ENCODE measurements around the gene LPAR3.
A peak's percentile ranks its signal among the peaks of the same experiment; 100 is the strongest.
"Not testable (repeated sequence)": the region's sequence is repeated elsewhere in the genome, so short reads cannot be mapped to it uniquely, and the experiment has no call there.

The LPAR3 gene, protein sequence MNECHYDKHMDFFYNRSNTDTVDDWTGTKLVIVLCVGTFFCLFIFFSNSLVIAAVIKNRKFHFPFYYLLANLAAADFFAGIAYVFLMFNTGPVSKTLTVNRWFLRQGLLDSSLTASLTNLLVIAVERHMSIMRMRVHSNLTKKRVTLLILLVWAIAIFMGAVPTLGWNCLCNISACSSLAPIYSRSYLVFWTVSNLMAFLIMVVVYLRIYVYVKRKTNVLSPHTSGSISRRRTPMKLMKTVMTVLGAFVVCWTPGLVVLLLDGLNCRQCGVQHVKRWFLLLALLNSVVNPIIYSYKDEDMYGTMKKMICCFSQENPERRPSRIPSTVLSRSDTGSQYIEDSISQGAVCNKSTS
- total RNA-seq: 1.5 to 11.5 (median 4.3) reads per million in 4 experiments

DNA sequence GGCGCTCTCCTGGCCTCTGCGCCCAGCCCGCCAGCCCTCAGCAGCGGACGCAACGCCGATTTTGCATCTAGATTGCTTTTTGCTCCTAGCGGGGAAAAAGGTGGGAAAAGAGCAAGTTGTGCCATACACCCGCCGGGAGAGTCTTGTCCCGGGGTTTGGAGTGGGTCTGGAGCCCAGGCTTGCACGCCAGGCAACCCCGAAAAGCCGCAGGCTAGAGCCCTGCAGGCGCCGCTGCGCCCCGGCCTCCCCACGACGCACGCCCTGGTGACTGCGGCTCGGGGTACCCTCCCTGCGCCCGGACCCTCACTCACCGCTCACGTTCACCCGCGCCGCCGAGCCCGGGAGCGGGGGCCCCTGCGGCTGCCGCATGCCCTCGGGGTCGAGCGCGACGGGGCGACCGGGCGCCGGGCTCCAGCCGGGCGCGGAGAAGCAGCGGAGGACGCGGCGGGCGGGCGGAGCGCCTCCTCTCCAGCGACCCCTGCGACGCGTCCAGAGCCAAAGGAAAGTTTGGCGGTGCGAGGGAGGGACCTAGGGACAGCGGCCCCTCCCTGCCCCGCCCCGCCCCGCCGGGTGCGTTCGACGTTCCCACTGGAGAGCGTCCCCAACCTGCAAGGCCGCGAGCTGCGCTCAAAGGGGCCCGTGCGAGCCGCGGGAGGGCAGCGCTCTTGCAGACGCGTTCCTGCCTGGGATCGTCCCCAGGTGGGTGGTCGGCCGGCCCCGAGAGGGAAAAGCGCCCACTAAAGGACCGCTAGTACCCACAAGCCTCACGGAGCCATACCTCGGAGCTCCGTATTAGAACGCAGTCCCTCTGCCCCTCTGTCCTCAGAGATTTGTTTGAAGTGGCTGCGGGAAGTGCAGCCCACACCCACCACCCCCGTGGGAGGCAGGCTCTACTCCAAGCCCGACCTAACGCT lies at the start of gene LPAR3:
Gene LPAR3, minus strand, starts transcription at position 502 of the 914 bp plus-strand sequence. CDS start 27,086 bp downstream, outside the sequence.
- peak; percentile 8 for DNase-seq

DNA sequence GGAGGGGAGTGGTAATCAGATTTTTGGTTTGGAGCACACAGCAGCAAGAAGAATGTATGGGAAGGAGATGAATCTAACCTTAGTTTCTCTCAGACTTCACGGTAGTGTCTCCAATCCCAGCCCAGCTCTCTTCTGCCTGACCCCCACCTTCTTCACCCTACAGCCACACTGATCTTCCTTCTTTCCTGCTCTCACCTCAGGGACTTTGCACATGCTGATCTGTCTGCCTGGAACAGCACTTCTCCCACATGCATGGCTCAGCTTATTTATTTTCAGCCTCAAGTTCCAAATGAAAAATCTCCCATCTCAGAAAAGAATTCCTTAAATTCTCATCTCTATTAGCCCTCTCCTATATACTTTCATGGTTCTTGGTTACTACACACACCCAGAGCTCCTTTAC lies 48.8 kb upstream of the LPAR3 start:
- no peak for DNase-seq

DNA sequence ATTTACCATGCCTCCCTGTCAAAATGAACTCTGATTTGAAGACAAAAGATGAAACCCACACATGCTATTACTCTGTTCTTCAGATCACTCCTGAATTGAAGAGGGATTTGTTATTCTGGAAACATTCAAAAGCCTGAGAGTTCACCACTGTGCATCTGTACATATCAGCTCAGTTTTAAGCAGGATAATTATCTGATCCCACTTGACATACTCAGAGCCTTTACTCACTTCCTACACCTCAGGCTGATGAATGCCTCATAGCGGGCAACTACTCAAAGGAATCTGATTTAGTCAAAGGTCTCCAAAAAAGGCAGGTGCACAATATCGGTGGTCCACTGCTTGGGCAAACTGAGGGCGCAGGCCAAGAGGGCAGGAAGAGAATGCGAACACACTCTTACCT lies 47.5 kb upstream of the LPAR3 start:
- no peak for DNase-seq

DNA sequence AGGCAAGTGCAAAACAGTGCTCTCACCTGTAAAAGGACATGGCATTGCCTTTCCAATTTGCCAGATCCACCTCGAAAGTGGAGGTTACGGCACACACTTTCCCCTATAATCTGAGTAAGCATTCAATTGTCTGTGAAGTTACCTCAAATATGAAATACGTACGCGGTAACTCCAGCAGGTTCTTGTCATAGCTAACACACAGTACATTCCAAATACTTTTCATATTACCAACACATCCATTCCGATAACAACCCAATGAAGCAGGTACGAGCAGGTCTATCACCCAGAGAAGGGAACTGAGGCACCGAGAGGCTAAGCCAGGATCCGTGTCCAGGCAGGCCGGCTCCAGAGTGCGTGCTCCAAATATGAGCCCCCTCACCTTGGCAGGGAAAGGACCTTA lies 46.8 kb upstream of the LPAR3 start:
- no peak for DNase-seq

DNA sequence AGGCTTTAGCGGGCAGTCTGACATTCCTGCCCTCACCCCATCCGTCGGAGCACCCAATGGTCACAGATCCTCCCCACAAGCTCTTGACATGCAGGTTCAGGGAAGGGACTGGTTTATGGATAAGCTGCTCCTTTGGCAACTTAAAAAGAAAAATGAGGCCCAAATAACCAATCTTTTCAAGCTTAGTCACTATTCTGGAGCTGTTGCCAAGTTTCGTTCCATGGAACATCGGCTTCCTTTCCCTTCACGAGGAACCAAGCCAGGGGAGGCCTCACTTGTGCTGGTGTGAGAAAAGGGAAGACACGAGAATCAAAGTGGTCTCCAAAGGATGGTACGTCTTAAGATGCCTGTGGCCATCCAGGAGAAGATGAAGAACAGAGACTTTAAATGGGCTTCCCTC lies 46.1 kb upstream of the LPAR3 start:
- no peak for DNase-seq

DNA sequence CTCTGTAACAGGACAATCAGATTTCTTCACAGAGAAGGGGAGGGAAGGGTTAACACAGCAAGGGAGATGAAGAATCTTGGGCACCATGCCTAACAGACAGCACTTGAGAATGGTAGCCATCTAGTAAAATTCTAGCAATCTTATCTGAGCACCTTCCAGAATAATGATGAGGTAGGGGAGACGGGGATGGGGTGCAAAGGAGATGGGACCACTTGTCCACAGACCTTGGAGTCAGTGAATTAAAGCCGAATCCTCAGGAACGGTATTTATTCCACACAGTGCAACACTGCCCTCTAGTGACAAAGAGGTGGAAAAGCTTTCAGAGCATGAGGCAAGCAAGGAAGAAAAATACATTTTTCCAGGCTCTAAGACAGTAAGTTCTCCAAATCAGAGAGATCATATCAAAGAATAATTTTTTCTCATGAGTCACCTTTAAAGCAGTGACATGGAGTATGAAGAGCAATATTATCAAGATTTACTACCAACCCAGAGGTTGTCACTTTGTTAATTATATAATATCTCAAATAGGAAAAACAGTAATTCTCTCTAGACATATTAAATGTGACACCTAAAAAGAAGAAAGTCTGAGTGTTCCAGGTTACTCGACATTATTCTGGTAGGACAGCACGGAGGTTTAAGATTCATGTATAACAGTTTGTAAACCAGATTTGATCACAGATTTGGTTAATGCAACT lies 43.3 kb upstream of the LPAR3 start:
- DNase-seq: peak; percentile 10

DNA sequence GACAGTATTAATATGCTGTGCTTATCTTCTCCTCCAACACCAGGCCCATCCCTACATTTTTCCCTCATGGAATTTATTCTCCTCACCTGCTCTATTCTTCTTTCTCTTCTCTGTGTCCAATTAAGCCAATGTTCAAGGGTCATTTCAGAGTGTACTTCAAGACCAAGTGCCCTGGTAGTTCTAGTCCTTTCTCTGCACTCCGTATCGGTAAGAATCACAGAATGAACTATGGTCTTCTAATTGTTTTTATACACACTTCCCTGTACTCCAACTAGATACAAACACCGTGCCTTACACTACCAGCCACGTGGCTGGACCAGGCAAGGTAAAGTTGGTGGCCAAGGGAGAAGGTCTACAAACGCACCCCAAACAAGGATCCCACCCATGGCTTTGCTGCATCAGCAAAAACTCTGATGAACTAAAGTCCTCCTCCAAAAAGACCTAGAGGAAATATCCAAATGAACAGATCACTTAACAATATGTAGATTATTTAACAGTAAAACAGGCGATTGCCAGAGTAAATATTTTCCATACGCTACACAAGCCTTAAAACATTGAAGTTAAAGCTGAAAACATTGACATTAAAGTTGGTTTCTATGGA lies 40.1 kb upstream of the LPAR3 start:
- no peak for DNase-seq

DNA sequence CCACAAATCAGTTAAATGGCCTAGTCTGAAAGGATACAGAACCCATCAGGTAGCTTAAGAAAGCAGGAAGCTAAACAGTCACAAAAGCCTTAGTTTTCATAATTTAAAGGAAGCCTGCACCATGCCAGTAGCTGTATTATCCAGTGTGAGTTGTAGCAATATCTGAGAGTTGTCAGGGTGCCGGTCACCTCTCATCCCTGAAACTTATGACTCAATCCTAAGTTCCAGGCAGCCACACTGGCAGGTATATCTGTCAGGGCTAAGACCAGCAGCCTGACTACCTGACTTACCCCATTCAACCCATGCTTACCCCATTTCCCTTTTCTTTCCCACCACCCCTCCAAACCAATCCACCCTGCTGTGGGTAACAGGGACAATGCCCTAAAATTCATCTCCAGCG lies 37.8 kb upstream of the LPAR3 start:
- no peak for DNase-seq

DNA sequence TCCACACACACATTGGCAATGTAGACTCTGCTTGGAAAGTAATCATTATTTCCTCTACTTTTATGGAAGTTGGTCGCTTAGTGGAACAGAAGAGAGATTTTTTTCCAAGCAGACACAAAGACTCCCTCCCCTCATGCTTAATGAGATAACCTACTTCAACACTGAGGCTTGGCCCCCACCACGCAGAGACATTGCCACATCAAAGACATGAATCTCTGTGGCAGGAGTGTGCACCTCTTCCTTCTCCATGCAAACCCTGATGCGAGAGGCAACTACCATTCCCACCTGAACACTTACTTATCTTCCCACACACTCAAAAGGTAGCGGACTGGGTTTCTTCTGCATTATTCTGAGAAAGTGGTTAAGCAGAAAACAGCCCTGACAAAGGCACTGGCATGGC lies 37.3 kb upstream of the LPAR3 start:
- no peak for DNase-seq

DNA sequence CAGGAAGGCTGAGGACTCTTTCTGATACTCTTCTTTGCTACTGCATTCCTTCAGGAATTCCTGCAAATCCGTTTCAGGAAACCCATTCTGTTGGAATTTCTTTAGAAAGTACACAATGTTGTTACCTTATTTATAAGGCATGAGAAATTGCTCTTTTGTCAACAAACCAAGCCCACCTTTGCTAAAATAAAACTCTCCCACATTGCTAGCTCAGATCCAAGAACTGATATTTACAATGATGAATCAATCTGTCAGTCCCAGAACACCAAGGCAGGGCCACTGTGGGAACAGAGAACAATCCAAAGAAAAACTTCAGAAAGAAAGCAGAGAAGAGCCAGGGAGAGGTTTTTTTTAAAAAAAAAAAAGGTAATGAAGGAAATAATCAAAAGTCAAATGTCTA lies 36.6 kb upstream of the LPAR3 start:
- no peak for DNase-seq

DNA sequence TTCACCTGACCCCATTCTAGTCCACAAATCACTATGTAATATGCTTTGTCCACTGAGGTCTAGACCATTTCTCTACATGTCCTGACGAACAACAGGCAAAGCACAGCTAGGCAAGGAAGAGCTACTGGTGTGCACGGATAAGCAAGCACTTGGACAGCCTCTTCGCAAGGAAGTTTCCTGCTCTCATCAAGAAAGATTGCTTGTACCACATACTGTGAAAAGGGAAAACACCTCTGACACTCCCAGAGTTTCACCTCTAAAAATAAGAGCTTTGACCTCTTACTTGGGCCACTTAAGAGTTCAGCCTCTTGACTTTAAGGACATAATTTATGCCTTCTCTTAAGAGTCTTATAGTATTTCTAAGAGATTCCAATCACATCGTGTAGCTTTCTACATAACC lies 36.0 kb upstream of the LPAR3 start:
- no peak for DNase-seq

DNA sequence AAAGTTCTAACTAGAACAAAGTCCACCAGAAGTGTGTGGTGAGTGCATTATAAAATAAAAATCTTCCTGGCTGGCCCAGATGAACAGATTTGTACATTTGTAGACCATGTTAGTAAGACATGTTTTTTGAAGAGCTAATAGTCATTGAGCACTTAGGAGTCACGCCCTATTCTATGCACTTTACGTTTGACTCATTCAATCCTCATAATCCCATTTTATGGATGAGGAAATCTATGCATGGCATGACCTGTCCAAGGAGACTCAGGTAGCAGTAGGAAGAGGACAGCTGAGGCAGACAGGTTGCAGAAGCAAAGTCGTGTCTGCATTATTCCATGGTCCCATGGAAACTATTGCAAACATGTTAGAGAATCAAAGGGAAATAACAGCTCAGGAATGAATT lies 30.3 kb upstream of the LPAR3 start:
- no peak for DNase-seq

DNA sequence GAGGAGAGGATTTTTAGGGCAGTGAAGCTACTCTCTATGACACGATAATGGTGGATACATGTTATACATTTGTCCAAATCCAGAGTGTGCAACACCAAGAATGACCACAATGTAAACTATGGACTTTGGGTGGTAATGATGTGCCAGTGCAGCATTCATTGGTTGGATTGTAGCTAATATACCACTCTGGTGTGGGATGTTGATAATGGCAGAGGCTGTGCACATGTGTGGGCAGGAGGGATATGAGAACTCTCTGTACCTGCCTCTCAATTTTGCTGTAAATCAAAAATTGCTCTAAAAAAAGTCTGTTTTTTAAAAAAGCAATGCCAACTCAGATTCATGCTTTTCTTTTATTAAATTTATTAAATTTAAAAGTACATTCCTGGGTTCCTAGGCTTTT lies 27.2 kb upstream of the LPAR3 start:
- DNase-seq: no peak

DNA sequence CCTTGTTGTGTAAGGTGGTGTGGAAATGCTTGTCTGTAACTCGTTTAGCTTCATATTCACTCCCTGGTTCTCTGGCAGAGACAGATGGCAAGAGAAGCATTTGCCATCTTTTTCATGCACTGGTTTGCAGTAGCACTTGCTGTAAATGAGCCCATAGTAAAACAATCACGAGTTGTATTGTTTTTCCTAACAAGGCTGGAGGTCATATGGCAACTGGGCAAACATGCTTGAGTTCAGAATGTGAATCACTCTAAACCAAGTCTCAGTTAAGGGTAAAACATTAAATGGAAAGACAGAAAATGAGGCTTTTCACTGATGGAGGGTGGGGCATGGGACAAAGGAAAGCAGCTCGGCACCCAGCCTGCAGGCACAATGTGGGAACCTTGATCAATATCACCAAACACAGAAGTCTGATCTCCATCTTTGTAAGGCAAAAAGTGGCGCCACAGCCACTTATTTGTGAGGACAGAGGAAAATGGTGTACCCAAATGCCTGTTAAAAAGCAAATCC lies 26.5 kb upstream of the LPAR3 start:
- DNase-seq: no peak

DNA sequence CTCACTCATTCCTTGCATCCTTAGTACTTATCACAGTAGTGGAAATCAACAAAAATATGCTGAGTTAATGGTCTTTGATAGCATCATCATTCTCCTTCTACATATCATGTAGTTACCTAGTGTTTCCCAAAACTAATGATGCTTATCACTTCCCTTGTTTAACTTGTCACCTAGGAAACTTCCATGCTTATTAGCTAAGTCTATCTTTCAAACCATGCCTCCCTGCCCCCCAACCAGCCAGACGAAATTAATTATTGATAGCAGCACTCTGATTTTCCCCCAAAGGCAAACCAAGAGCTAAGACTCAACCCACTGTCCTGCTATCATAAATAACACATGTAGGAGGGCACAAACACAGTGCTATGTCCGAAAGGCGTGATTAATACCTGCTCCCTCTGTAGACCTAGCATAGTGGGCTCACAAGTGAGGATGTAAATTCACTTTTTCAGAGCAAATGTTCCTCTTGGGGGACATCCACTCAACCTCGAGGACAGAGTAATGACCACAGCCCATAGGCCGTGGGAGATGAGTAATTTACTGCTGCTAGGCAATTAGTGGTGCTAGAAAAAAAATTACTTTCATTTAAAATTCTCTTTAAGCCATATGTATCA lies 25.8 kb upstream of the LPAR3 start:
- DNase-seq: no peak

DNA sequence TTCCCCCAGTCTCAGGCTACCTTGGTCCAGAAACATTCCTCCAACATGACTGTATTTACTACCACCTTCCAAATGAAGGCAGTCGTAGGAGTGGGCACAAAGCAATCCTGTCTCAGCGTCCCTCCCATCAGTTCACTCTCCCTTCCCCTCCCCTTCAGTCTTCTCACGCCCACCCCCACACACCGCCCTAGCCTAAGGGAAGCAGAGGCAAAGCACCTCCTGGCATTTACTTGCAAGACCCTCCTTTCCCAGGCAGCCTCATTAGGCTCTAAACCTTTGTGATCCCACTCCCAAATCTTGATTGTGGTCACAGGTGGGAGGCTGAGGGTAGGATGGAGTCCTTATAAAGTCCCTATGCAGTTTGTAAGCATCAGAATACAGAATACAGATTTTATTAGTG lies 23.9 kb upstream of the LPAR3 start:
- no peak for DNase-seq

DNA sequence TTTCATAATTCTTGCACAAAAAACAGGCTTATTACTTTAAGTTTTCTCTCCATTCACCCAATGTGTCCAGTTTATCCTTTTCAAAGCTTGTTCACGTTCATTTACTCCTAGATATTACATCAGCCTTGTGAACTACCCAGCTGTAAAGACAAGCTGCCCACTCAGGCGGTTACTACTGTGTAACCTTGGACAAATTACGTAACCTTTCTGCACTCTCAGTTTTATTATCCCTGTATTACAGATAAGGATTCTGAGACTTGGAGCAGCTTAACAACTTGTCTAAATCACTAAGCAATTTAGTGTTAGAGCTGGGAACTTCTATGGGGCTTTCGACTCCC lies 20.5 kb upstream of the LPAR3 start:
- no peak for DNase-seq

DNA sequence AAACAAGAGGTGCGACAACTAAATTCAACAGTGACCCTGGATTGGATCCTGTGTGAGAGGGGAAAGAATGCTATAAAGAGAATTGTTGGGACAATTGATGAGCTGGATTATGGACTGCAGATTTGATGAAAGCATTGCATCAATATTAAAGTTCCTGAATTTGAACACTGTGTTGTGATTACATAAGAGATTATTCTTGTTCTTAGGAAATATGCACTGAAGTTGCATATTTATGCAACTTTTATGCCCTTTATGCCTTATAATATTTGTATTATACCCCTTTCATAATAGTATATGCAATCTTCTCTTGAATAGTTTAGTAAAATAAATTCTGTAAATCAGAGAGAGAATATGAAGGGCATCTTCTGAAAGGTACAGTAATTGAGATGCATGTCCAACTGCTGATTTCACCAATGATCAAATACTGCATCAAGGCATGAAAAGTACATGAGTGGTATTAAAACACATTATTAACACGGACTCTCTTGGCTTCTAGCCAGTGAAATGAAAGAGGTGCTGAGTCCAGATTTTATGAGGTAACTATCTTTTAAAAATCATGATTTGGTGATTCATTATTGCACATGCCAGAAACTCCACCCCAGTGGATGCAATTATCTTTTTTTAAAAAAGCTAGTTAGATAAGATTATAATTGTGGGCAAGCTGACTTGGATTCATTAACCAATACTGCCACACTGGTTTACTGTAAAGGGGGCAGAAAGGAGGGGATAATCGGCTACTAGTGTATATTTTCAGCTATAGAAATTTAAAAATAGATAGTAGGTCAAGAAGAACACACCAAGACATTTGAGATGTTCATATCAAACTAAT lies 19.9 kb upstream of the LPAR3 start:
- no peak for DNase-seq

DNA sequence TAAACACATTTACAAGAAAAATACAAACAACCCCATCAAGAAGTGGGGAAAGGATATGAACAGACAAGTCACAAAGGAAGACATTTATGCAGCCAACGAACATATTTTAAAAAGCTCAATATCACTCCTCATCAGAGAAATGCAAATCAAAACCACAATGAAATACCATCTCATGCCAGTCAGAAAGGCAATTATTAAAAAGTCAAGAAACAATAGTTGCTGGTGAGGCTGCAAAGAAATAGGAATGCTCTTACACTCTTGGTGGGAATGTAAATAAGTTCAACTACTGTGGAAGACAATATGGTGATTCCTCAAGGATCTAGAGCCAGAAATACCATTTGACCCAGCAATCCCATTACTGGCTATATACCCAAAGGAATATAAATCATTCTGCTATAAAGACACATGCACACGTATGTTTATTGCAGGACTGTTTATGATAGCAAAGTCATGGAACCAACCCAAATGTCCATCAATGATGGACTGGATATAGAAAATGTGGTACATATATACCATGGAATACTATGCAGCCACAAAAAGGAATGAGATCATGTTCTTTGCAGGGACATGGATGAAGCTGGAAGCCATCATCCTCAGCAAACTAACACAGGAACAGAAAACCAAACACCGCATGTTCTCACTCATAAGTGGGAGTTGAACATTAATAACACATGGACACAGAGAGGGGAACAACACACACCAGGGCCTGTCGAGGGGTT lies 15.9 kb upstream of the LPAR3 start:
- not testable (repeated sequence) for DNase-seq

DNA sequence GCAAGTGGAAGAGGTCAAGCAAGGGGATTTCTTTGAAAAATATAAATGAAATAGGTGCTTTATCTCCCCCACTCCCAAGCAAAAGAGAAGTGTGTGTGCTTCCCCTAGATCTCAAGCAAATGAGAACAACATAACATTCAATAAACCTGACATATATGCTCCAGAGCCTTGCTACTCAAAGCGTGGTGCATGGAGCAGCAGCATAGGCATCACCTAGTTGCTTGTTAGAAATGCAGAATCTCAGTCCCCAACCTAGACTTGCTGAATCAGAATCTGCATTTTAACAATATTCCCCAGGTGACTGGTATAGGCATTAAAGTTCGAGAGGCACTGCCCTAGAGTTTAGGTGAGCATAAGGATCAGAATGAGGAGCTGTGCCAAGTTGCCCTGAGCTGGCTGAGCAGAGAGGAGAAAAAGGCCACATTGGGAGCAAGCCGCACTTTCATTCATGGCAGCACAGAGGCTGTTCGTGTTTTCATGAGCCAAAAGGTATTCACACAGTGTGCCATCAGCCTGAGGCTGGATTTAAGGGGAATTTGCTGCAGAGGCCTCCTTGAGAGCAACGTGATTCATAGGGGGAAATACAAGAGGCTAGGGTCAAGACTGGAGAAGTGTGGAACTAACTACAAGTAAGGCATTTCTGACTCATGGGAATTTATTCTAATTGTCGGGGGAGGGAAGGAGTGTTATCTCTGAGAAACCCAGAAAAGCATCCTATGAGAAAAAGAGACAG lies 14.3 kb upstream of the LPAR3 start:
- DNase-seq: no peak
